ENCODE results near the gene MIPOL1. TPM values are rescaled to one million over a fixed set of nuclear protein-coding genes. Genes with fewer than 3 reads are reported as not detected.

Gene MIPOL1
- total and polyA plus RNA-seq, 2 donors (not counting 3 experiments of a cell fraction or from before 2014, with no cell fraction given), result 3.4 to 33.5 TPM

DNA sequence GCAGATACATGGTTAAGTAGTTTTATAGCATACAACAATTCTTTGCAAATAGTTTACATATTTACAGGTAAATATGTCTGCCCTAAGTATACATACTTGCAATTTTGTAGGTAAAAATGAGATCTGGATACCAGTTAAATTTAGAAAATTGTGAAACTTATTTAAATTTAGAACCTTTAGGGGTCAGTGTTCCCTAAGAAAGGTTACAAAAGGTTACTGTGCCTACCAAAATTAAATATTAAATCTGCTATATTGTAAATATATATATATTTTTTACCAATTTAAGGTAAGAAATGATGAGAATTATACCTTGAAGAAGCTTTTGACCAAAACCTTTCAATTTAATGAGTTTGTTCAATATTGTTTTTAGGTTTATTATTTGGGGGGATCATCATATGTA lies 54.0 kb downstream of the MIPOL1 start:
- dilution Hi-C loops (cut with MboI; ENCODE audit: extremely low pct_ligation_motif_present, low sequenced_read_pairs), result no loop called here
- POLR2A ChIA-PET, result no interaction called here

More for the DNA sequence above, 54.0 kb downstream of the MIPOL1 start:
- FAIRE-seq (no peak), DNase-seq (ENCODE audit: low read depth, low spot score) (no peak)
- TF ChIP-seq JUN (IDR thresholded peaks at IDR 0.05; ENCODE audit: borderline replicate concordance, insufficient read depth, insufficient read length, low read depth) (no peak), POLR2A (IDR thresholded peaks at IDR 0.05; ENCODE audit: low read depth, low read length) (no peak), FOS (IDR thresholded peaks at IDR 0.05; ENCODE audit: borderline replicate concordance, insufficient read depth, low read length) (no peak), POLR2AphosphoS5 (IDR thresholded peaks at IDR 0.05; ENCODE audit: insufficient read depth, low read depth, low read length) (no peak), EZH2 (IDR thresholded peaks at IDR 0.05; ENCODE audit: borderline replicate concordance, low read depth, low read length, severe bottlenecking) (no peak), MYC (IDR thresholded peaks at IDR 0.05; ENCODE audit: low read depth, low read length) (no peak), GATA2 (IDR thresholded peaks at IDR 0.05; ENCODE audit: insufficient read depth, insufficient read length, low read depth, low read length) (no peak)
- TF ChIP-seq, protein P1, sequence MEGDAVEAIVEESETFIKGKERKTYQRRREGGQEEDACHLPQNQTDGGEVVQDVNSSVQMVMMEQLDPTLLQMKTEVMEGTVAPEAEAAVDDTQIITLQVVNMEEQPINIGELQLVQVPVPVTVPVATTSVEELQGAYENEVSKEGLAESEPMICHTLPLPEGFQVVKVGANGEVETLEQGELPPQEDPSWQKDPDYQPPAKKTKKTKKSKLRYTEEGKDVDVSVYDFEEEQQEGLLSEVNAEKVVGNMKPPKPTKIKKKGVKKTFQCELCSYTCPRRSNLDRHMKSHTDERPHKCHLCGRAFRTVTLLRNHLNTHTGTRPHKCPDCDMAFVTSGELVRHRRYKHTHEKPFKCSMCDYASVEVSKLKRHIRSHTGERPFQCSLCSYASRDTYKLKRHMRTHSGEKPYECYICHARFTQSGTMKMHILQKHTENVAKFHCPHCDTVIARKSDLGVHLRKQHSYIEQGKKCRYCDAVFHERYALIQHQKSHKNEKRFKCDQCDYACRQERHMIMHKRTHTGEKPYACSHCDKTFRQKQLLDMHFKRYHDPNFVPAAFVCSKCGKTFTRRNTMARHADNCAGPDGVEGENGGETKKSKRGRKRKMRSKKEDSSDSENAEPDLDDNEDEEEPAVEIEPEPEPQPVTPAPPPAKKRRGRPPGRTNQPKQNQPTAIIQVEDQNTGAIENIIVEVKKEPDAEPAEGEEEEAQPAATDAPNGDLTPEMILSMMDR (IDR thresholded peaks at IDR 0.05; ENCODE audit: extremely low read depth in 1 of 2, insufficient read depth in 1 of 2, low read depth in 1 of 2, low read length in 2 of 2), result no peak
- TF ChIP-seq, protein P2, sequence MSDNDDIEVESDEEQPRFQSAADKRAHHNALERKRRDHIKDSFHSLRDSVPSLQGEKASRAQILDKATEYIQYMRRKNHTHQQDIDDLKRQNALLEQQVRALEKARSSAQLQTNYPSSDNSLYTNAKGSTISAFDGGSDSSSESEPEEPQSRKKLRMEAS (IDR thresholded peaks at IDR 0.05; ENCODE audit: insufficient read depth, insufficient read length), result no peak
- Histone ChIP-seq H3K4me1 (ENCODE audit: control insufficient read depth, extremely low read depth, insufficient read depth, low read length) (peaks cover 22% of the 10 kb centered on the region), H2AFZ (ENCODE audit: low read depth, low read length) (no peak overlapping the region), H3K9me1 (replicated peaks; ENCODE audit: control insufficient read depth, extremely low read depth, insufficient read depth, low read length) (no peaks in the 10 kb centered on the region), H3K27ac (ENCODE audit: insufficient read depth, low read depth, low read length) (no peak overlapping the region), H3K36me3 (ENCODE audit: control insufficient read depth in 2 of 2, extremely low read depth in 1 of 2, insufficient read depth in 2 of 2, low read length in 2 of 2) (peaks cover 0 to 2% of the 10 kb centered on the region in 2 experiments), H3K4me3 (replicated peaks in 1 of 3; ENCODE audit: insufficient read depth in 1 of 3, low read depth in 1 of 3, low read length in 3 of 3) (no peak overlapping the region), H3K4me2 (ENCODE audit: insufficient read depth, low read length) (no peak overlapping the region), H3K9me3 (replicated peaks; ENCODE audit: control insufficient read depth, insufficient read depth, low read length) (no peaks in the 10 kb centered on the region), H3K9ac (replicated peaks; ENCODE audit: extremely low read depth, insufficient read depth, low read length) (no peak overlapping the region), H4K20me1 (replicated peaks; ENCODE audit: control insufficient read depth, extremely low read depth, insufficient read depth, low read length) (no peaks in the 10 kb centered on the region), H3K27me3 (ENCODE audit: control insufficient read depth in 2 of 2, insufficient read depth in 2 of 2, low read length in 2 of 2) (no peaks in the 10 kb centered on the region), H3K79me2 (ENCODE audit: control insufficient read depth, insufficient read depth, low read length) (peaks cover 2% of the 10 kb centered on the region)
- CTCF ChIA-PET, result interaction anchor here (1.2 to 2.4 kb wide), 3 partner anchors 9 to 623 kb away, joined by 3 to 11 read pairs (median 4); no protein-coding TSS in a partner anchor
- BruUV-seq (replicated peaks), result no TSS peak
- intact Hi-C loops (cut with micrococcal nuclease), result no loop called here
